Subcutaneous abdominal adipose tissue (tissue), 5 donors: ENCODE data around the gene NCR3LG1.

ENCODE experiments used
- H3K27ac ChIP-seq: one replicate; pipeline ENCODE4 v1.7.0; 2013; ENCODE audit warnings: low read depth, mild to moderate bottlenecking, inconsistent platforms, low read length, moderate library complexity
- H3K27me3 ChIP-seq, 5 donors: one replicate each; pipeline ENCODE4 v1.7.0; 2013; ENCODE audit warnings: low read length in 5 of 5, inconsistent platforms in 1 of 5; ENCODE audit not compliant: control insufficient read depth in 5 of 5, insufficient read depth in 4 of 5
- H3K36me3 ChIP-seq, 5 donors: one replicate each; pipeline ENCODE4 v1.7.0; 2013; ENCODE audit warnings: low read length in 5 of 5; ENCODE audit not compliant: control insufficient read depth in 5 of 5, insufficient read depth in 5 of 5
- H3K4me1 ChIP-seq, 5 donors: one replicate each; pipeline ENCODE4 v1.7.0; 2013; ENCODE audit warnings: low read length in 5 of 5, mild to moderate bottlenecking in 3 of 5, moderate library complexity in 1 of 5; ENCODE audit not compliant: control insufficient read depth in 5 of 5, insufficient read depth in 5 of 5
- H3K4me3 ChIP-seq, 5 donors: one replicate each; pipeline ENCODE4 v1.7.0; 2013; ENCODE audit warnings: low read length in 5 of 5, low read depth in 1 of 5
- H3K9ac ChIP-seq, 5 donors: one replicate each; pipeline ENCODE4 v1.7.0; 2013; ENCODE audit warnings: low read length in 5 of 5, mild to moderate bottlenecking in 4 of 5, moderate library complexity in 3 of 5
- H3K9me3 ChIP-seq, 5 donors: one replicate each; pipeline ENCODE4 v1.7.0; 2013; ENCODE audit warnings: low read length in 5 of 5; ENCODE audit not compliant: control insufficient read depth in 5 of 5
- donor health status: healthy.
- donor health status: healthy.
- donor health status: healthy.
- donor health status: healthy.
- donor health status: healthy.

Gene NCR3LG1

GRCh38 chr11:17369684-17370243, 18.2 kb downstream of the NCR3LG1 start:
- Histone ChIP-seq H3K4me3 (peak overlapping the region in 2 of 5 donors; percentile 11 to 33), H3K4me1 (no peaks in the 10 kb centered on the region), H3K36me3 (peaks cover 0 to 8% (median 2%) of the 10 kb centered on the region in 5 donors), H3K27me3 (no peaks in the 10 kb centered on the region), H3K9me3 (peaks cover 32 to 70% (median 61%) of the 10 kb centered on the region in 5 donors), H3K9ac (no peak overlapping the region), H3K27ac (no peak overlapping the region)

DNA sequence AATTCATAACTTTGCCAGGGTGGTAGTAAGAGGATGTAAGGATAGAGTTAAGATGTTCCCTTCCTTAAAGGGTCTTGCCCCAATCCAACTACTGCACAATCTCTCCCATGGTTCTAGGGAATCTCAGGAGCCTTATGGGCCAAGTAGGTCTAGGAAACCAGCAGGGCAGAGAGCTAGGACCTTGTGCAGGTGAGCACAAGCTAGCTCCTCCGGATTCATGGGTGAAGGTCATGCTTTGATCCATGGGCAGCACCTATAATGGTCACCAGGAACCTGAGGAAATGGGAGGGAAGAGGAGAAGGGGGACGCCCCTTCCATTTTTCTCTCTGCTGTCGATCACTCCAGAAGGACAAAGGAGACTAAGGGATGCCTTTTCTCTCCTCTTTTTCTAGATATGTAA, 20.0 kb downstream of the NCR3LG1 start:
- H3K4me1 ChIP-seq, result no peaks in the 10 kb centered on the region
- H3K4me3 ChIP-seq, result peak overlapping the region in 4 of 5 donors; percentile 9 to 43 (median 26)
- no peaks in the 10 kb centered on the region for H3K27me3 ChIP-seq
- peaks cover 0 to 8% (median 2%) of the 10 kb centered on the region in 5 donors for H3K36me3 ChIP-seq
- no peak overlapping the region for H3K27ac ChIP-seq
- H3K9me3 ChIP-seq, result peaks cover 32 to 82% (median 77%) of the 10 kb centered on the region in 5 donors
- no peak overlapping the region for H3K9ac ChIP-seq

- Histone ChIP-seq H3K9me3 (peaks cover 24 to 66% (median 55%) of the 10 kb centered on the region in 5 donors), H3K4me1 (no peaks in the 10 kb centered on the region), H3K9ac (no peak overlapping the region), H3K4me3 (no peak overlapping the region), H3K27ac (no peak overlapping the region), H3K27me3 (no peaks in the 10 kb centered on the region), H3K36me3 (peaks cover 0 to 4% (median 0%) of the 10 kb centered on the region in 5 donors)
Measured at GRCh38 chr11:17375547-17375946, 23.9 kb downstream of the NCR3LG1 start.

DNA sequence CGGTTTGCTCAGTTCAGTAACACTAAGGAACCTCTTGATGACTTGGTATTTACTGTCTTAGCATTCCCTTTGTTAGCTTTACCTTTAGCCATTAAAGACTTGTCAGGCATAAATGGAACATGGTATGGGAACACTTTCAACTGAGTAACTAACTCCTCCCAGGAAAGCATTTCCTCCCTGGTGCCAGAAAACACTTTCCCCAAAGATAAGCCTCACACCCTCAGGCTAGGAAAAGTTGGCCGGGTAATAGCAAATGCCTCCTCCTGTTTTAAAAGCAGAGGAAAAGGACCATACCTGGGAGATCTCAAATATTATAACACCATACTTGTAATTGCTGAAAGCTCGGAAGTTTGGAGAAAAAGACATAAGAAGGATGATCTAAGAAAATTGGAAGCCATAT, 24.9 kb downstream of the NCR3LG1 start:
- peaks cover 0 to 2% (median 0%) of the 10 kb centered on the region in 5 donors for H3K36me3 ChIP-seq
- peaks cover 17 to 57% (median 45%) of the 10 kb centered on the region in 5 donors for H3K9me3 ChIP-seq
- H3K4me3 ChIP-seq, result no peak overlapping the region
- no peaks in the 10 kb centered on the region for H3K27me3 ChIP-seq
- H3K4me1 ChIP-seq, result no peaks in the 10 kb centered on the region
- no peak overlapping the region for H3K9ac ChIP-seq
- H3K27ac ChIP-seq, result no peak overlapping the region

DNA sequence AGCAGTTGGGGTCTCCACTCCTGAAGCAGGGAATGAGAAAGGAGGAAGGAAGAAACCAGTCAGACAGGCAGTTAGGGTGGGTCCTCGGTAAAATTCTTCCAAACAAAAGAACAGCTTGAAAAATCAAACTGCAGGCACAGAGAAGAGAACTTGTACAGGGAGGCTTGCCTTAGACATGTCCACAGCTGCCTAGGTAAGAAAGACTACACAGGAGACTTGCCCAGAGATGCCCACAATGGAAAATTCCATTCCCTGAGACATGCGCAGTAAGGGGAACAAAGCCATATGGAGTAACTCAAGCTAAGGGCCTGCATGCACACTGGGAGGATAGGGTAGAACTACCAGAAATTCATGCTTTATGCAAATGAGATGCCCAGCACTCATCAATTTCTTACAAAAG, 27.1 kb downstream of the NCR3LG1 start:
- Histone ChIP-seq H3K4me1 (no peaks in the 10 kb centered on the region), H3K27ac (no peak overlapping the region)

GRCh38 chr11:17379383-17380180, 28.0 kb downstream of the NCR3LG1 start:
- no peaks in the 10 kb centered on the region for H3K4me1 ChIP-seq
- H3K36me3 ChIP-seq, result no peaks in the 10 kb centered on the region
- H3K9ac ChIP-seq, result no peak overlapping the region
- H3K9me3 ChIP-seq, result peaks cover 0 to 26% (median 15%) of the 10 kb centered on the region in 5 donors
- no peaks in the 10 kb centered on the region for H3K27me3 ChIP-seq
- H3K4me3 ChIP-seq, result no peak overlapping the region
- H3K27ac ChIP-seq, result no peak overlapping the region

More for the DNA sequence above, 27.1 kb downstream of the NCR3LG1 start:
- Histone ChIP-seq H3K36me3 (peaks cover 0 to 2% (median 0%) of the 10 kb centered on the region in 5 donors), H3K4me3 (no peak overlapping the region), H3K27me3 (no peaks in the 10 kb centered on the region), H3K9me3 (peaks cover 0 to 35% (median 24%) of the 10 kb centered on the region in 5 donors), H3K9ac (no peak overlapping the region)

GRCh38 chr11:17381156-17381555, 29.6 kb downstream of the NCR3LG1 start:
- peaks cover 0 to 13% (median 4%) of the 10 kb centered on the region in 5 donors for H3K9me3 ChIP-seq
- no peak overlapping the region for H3K9ac ChIP-seq
- peaks cover 0 to 4% (median 0%) of the 10 kb centered on the region in 5 donors for H3K4me1 ChIP-seq
- H3K27me3 ChIP-seq, result peaks cover 0 to 2% (median 0%) of the 10 kb centered on the region in 5 donors
- H3K36me3 ChIP-seq, result no peaks in the 10 kb centered on the region
- H3K27ac ChIP-seq, result no peak overlapping the region
- H3K4me3 ChIP-seq, result no peak overlapping the region

GRCh38 chr11:17382046-17382728, 30.6 kb downstream of the NCR3LG1 start:
- H3K4me1 ChIP-seq, result peaks cover 0 to 8% (median 0%) of the 10 kb centered on the region in 5 donors

GRCh38 chr11:17383461-17383860, 31.9 kb downstream of the NCR3LG1 start:
- no peak overlapping the region for H3K4me3 ChIP-seq
- no peak overlapping the region for H3K9ac ChIP-seq
- peaks cover 0 to 9% (median under 1%) of the 10 kb centered on the region in 5 donors for H3K4me1 ChIP-seq
- peaks cover 4 to 12% (median 8%) of the 10 kb centered on the region in 5 donors for H3K27me3 ChIP-seq
- H3K9me3 ChIP-seq, result peaks cover 0 to 9% (median 2%) of the 10 kb centered on the region in 5 donors
- no peak overlapping the region for H3K27ac ChIP-seq
- no peaks in the 10 kb centered on the region for H3K36me3 ChIP-seq

More at GRCh38 chr11:17382046-17382728, 30.6 kb downstream of the NCR3LG1 start:
- no peak overlapping the region for H3K9ac ChIP-seq
- H3K9me3 ChIP-seq, result peaks cover 0 to 10% (median 2%) of the 10 kb centered on the region in 5 donors
- H3K27me3 ChIP-seq, result peaks cover 0 to 4% (median 3%) of the 10 kb centered on the region in 5 donors
- H3K36me3 ChIP-seq, result no peaks in the 10 kb centered on the region
- no peak overlapping the region for H3K4me3 ChIP-seq
- no peak overlapping the region for H3K27ac ChIP-seq
